Measurements from ENCODE around the gene UBXN6.

Gene UBXN6

DNA sequence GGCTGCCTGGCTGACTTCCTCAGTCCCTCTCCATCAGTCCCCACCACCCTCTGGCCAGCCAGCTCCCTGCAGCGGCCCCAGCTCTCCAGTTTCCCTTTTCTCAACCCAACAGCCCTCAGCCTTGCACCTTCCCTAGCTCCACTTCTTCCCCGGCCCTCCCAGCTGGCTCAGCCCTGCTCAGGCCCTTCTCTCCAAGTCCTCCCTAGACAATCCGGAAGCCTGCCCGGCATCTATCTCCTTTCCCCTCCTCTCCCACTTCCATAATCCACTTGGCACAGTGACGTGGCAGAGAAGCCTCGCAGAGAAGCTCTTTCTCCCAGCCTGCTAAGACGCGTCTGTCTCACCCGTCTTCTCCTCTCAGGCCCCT lies 1.1 kb downstream of the UBXN6 start:
- peak overlapping the region; percentile 54 to 80 (median 74) for H3K4me3 ChIP-seq (ENCODE audit: low read depth in 1 of 5, low read length in 5 of 5)
- peaks cover 3 to 36% (median 33%) of the 10 kb centered on the region in 5 donors for H3K4me1 ChIP-seq (ENCODE audit: control insufficient read depth in 5 of 5, insufficient read depth in 5 of 5, low read length in 5 of 5)
- peaks cover 0 to 30% (median 28%) of the 10 kb centered on the region in 5 donors for H3K36me3 ChIP-seq (ENCODE audit: control insufficient read depth in 5 of 5, insufficient read depth in 5 of 5, low read length in 5 of 5)
- H3K9me3 ChIP-seq (ENCODE audit: control insufficient read depth in 5 of 5, low read length in 5 of 5), result no peaks in the 10 kb centered on the region
- H3K27me3 ChIP-seq (ENCODE audit: control insufficient read depth in 5 of 5, insufficient read depth in 4 of 5, low read length in 5 of 5), result no peaks in the 10 kb centered on the region
- peak overlapping the region in 4 of 5 donors; percentile 66 to 75 (median 71) for H3K9ac ChIP-seq (ENCODE audit: low read length in 5 of 5)
- peak overlapping the region; percentile 81 for H3K27ac ChIP-seq (ENCODE audit: low read depth, low read length)

DNA sequence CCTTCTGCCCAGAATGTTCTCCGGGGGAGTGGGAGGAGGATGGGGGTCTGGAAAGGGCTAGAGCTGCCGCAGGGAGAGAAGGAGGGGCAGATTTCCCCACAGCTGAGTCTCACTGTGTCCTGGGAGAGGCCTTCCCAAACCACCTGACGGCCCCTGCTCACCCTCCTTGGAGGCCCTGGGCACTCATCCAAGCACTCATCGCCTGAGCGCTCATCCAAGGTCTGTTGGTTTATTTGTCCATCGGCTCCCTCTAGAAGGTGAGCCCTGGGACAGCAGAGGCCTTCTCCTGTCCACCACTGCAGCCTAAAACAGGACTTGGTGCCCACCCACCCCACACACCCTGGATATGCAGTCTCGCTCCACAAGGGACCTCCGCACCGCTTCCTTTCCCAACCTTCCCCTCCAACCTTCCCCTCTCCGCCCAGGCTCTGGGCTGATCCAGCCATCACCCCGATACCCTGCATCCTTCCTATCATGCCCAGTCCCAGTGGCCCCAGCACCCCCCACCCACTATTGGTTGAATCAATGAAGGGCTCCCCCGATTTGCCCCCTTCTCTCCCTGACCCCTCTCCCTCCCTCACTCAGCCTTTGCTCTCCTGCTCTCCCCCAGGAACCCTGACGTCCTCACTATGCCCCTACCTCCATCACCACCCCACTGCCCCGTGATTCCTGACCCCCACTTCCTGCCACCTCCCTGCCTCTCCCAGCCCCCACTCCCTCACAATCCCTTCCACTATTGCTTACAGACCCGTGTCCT lies 1.7 kb downstream of the UBXN6 start:
- Histone ChIP-seq H3K9ac (ENCODE audit: low read length in 5 of 5) (peak overlapping the region in 4 of 5 donors; percentile 66 to 75 (median 71)), H3K27ac (ENCODE audit: low read depth, low read length) (peak overlapping the region; percentile 81), H3K4me3 (ENCODE audit: low read depth in 1 of 5, low read length in 5 of 5) (peak overlapping the region; percentile 54 to 80 (median 74))

GRCh38 chr19:4454747-4455718 lies 2.6 kb downstream of the UBXN6 start:
- H3K27me3 ChIP-seq (ENCODE audit: control insufficient read depth in 5 of 5, insufficient read depth in 4 of 5, low read length in 5 of 5), result no peaks in the 10 kb centered on the region
- peak overlapping the region; percentile 81 for H3K27ac ChIP-seq (ENCODE audit: low read depth, low read length)
- H3K9me3 ChIP-seq (ENCODE audit: control insufficient read depth in 5 of 5, low read length in 5 of 5), result no peaks in the 10 kb centered on the region
- H3K9ac ChIP-seq (ENCODE audit: low read length in 5 of 5), result peak overlapping the region; percentile 8 to 68 (median 19)
- peaks cover 3 to 36% (median 33%) of the 10 kb centered on the region in 5 donors for H3K4me1 ChIP-seq (ENCODE audit: control insufficient read depth in 5 of 5, insufficient read depth in 5 of 5, low read length in 5 of 5)
- peaks cover 0 to 43% (median 39%) of the 10 kb centered on the region in 5 donors for H3K36me3 ChIP-seq (ENCODE audit: control insufficient read depth in 5 of 5, insufficient read depth in 5 of 5, low read length in 5 of 5)
- peak overlapping the region in 3 of 5 donors; percentile 37 to 74 (median 74) for H3K4me3 ChIP-seq (ENCODE audit: low read depth in 1 of 5, low read length in 5 of 5)

More for the DNA sequence above, 1.7 kb downstream of the UBXN6 start:
- no peaks in the 10 kb centered on the region for H3K27me3 ChIP-seq (ENCODE audit: control insufficient read depth in 5 of 5, insufficient read depth in 4 of 5, low read length in 5 of 5)
- no peaks in the 10 kb centered on the region for H3K9me3 ChIP-seq (ENCODE audit: control insufficient read depth in 5 of 5, low read length in 5 of 5)
- H3K36me3 ChIP-seq (ENCODE audit: control insufficient read depth in 5 of 5, insufficient read depth in 5 of 5, low read length in 5 of 5), result peaks cover 0 to 36% (median 34%) of the 10 kb centered on the region in 5 donors
- peaks cover 3 to 36% (median 33%) of the 10 kb centered on the region in 5 donors for H3K4me1 ChIP-seq (ENCODE audit: control insufficient read depth in 5 of 5, insufficient read depth in 5 of 5, low read length in 5 of 5)

DNA sequence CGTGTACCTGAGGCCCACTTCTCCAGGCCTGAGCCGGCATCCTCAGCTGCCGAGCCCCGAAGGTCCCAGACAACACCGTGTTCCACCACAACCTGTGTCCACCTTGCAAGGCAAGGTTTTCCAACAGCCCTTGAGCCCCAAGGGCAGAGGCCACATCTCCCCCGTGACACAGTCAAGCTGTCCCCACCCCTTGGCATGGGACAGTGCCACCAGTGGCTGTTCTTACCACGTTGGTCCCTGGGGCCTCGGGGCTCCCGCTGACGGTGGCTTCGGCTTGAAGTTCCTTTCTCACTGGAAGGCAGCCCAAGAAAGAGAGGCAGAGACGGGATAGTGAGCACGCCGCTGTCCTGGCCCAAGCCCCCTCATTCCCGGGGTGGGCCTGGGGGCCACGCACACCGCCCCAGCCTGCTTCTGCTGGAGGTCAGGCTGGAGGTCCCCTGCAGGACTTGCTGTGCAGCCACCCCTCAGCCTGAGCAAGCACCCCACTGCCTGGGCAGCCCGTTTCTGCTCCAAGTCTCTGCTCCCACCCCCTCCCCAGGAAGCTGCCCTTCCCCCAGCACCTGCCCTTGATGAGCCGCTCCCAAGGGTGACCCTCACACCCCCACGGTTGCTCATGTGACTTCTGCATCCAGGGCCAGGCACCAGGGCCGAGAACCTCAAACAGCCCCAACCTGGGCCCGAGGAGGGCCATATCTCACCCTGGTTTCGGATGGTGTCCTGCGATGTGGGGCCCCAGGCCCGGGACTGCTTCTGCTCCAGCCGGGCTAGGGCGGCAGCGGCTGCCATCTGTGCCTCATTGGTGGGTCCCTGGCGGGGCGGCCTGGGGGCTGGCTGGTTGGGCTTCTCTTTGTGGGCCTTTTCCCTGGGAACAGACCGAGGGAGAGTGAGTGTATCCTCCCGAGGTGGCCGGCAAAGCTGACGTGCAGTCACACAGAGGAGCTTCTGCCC lies 4.1 kb downstream of the UBXN6 start:
- Histone ChIP-seq H3K36me3 (ENCODE audit: control insufficient read depth in 5 of 5, insufficient read depth in 5 of 5, low read length in 5 of 5) (peaks cover 0 to 57% (median 51%) of the 10 kb centered on the region in 5 donors), H3K9ac (ENCODE audit: low read length in 5 of 5) (no peak overlapping the region), H3K27me3 (ENCODE audit: control insufficient read depth in 5 of 5, insufficient read depth in 4 of 5, low read length in 5 of 5) (no peaks in the 10 kb centered on the region), H3K9me3 (ENCODE audit: control insufficient read depth in 5 of 5, low read length in 5 of 5) (no peaks in the 10 kb centered on the region), H3K27ac (ENCODE audit: low read depth, low read length) (no peak overlapping the region), H3K4me3 (ENCODE audit: low read depth in 1 of 5, low read length in 5 of 5) (no peak overlapping the region), H3K4me1 (ENCODE audit: control insufficient read depth in 5 of 5, insufficient read depth in 5 of 5, low read length in 5 of 5) (peaks cover 3 to 47% (median 36%) of the 10 kb centered on the region in 5 donors)

- Histone ChIP-seq H3K4me1 (ENCODE audit: control insufficient read depth in 5 of 5, insufficient read depth in 5 of 5, low read length in 5 of 5) (peaks cover 3 to 42% (median 31%) of the 10 kb centered on the region in 5 donors), H3K4me3 (ENCODE audit: low read depth in 1 of 5, low read length in 5 of 5) (no peak overlapping the region), H3K27me3 (ENCODE audit: control insufficient read depth in 5 of 5, insufficient read depth in 4 of 5, low read length in 5 of 5) (no peaks in the 10 kb centered on the region), H3K9me3 (ENCODE audit: control insufficient read depth in 5 of 5, low read length in 5 of 5) (no peaks in the 10 kb centered on the region), H3K27ac (ENCODE audit: low read depth, low read length) (no peak overlapping the region), H3K36me3 (ENCODE audit: control insufficient read depth in 5 of 5, insufficient read depth in 5 of 5, low read length in 5 of 5) (peaks cover 0 to 68% (median 62%) of the 10 kb centered on the region in 5 donors), H3K9ac (ENCODE audit: low read length in 5 of 5) (no peak overlapping the region)
These were observed 5.2 kb downstream of the UBXN6 start for GRCh38 chr19:4452230-4452990.

DNA sequence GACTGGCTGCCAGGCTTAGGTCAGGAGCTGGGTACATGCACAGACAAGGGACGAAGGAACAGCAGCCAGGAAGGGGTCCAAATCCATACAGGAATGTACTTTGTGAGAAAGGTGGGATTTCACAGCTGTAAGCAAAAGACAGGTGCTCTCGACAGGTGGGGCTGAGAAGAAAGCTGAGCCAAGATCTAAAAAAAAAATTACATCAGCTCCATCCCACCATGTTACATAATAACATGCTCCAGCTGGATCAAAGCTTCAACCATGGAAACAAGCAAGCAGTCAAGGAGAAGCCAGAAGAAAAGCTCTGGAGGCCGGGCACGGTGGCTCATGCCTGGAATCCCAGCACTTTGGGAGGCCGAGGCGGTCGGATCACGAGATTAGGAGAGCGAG lies 8.0 kb downstream of the UBXN6 start:
- H3K9ac ChIP-seq (ENCODE audit: low read length in 5 of 5), result no peak overlapping the region
- peaks cover 0 to 96% (median 90%) of the 10 kb centered on the region in 5 donors for H3K36me3 ChIP-seq (ENCODE audit: control insufficient read depth in 5 of 5, insufficient read depth in 5 of 5, low read length in 5 of 5)
- no peak overlapping the region for H3K4me3 ChIP-seq (ENCODE audit: low read depth in 1 of 5, low read length in 5 of 5)
- no peaks in the 10 kb centered on the region for H3K27me3 ChIP-seq (ENCODE audit: control insufficient read depth in 5 of 5, insufficient read depth in 4 of 5, low read length in 5 of 5)
- peaks cover 0 to 33% (median 19%) of the 10 kb centered on the region in 5 donors for H3K4me1 ChIP-seq (ENCODE audit: control insufficient read depth in 5 of 5, insufficient read depth in 5 of 5, low read length in 5 of 5)
- no peaks in the 10 kb centered on the region for H3K9me3 ChIP-seq (ENCODE audit: control insufficient read depth in 5 of 5, low read length in 5 of 5)
- H3K27ac ChIP-seq (ENCODE audit: low read depth, low read length), result no peak overlapping the region

GRCh38 chr19:4449022-4449638 lies 8.5 kb downstream of the UBXN6 start:
- no peaks in the 10 kb centered on the region for H3K9me3 ChIP-seq (ENCODE audit: control insufficient read depth in 5 of 5, low read length in 5 of 5)
- no peak overlapping the region for H3K9ac ChIP-seq (ENCODE audit: low read length in 5 of 5)
- no peak overlapping the region for H3K27ac ChIP-seq (ENCODE audit: low read depth, low read length)
- peaks cover 0 to 29% (median 15%) of the 10 kb centered on the region in 5 donors for H3K4me1 ChIP-seq (ENCODE audit: control insufficient read depth in 5 of 5, insufficient read depth in 5 of 5, low read length in 5 of 5)
- peaks cover 0 to 97% (median 90%) of the 10 kb centered on the region in 5 donors for H3K36me3 ChIP-seq (ENCODE audit: control insufficient read depth in 5 of 5, insufficient read depth in 5 of 5, low read length in 5 of 5)
- H3K4me3 ChIP-seq (ENCODE audit: low read depth in 1 of 5, low read length in 5 of 5), result no peak overlapping the region
- H3K27me3 ChIP-seq (ENCODE audit: control insufficient read depth in 5 of 5, insufficient read depth in 4 of 5, low read length in 5 of 5), result no peaks in the 10 kb centered on the region

DNA sequence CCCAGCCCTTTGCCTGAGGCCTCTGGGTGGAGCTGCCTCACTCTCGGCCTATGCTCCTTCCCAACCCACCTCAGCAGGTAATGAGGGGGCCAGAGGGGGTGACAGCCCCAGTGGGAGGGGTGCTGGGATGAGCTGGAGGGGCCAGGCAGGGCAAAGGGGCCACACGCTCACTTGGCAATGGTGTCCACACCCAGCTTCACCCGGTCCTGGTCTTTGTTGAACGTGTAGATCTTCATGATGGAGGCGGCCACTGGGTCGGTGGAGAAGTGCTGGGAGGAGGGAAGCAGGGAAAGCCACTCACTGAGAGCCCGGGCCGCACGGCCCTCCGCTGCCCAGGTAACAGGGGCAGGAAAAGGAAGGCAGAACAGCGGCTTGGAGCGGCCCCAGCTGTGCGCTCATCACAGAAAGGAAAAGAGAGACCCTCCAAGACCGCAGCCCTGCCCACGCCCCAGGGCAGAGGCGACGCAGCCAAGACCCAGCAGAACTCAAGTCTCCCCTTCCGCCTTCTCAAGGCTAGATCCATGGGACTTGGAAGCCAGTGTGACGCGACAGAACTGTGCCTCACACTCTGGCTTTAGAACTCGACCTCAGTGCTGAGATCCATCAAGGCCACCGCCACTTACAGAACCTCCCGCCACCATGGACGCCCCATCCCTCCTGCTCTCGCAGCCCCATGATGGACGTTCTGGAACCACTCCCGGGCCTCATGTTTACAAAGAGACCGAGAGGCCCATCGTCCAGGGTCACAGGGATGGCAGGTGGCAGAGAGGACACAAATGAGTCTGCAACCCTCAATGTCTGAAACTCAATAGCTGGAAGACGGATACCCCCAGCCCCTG lies 9.2 kb downstream of the UBXN6 start:
- Histone ChIP-seq H3K9me3 (ENCODE audit: control insufficient read depth in 5 of 5, low read length in 5 of 5) (no peaks in the 10 kb centered on the region), H3K4me3 (ENCODE audit: low read depth in 1 of 5, low read length in 5 of 5) (no peak overlapping the region), H3K27ac (ENCODE audit: low read depth, low read length) (no peak overlapping the region), H3K36me3 (ENCODE audit: control insufficient read depth in 5 of 5, insufficient read depth in 5 of 5, low read length in 5 of 5) (peaks cover 0 to 95% (median 84%) of the 10 kb centered on the region in 5 donors), H3K27me3 (ENCODE audit: control insufficient read depth in 5 of 5, insufficient read depth in 4 of 5, low read length in 5 of 5) (no peaks in the 10 kb centered on the region), H3K9ac (ENCODE audit: low read length in 5 of 5) (no peak overlapping the region), H3K4me1 (ENCODE audit: control insufficient read depth in 5 of 5, insufficient read depth in 5 of 5, low read length in 5 of 5) (peaks cover 0 to 27% (median 15%) of the 10 kb centered on the region in 5 donors)
